ENCODE data around the gene SNX6.
"Not testable (repeated sequence)": the region's sequence is repeated elsewhere in the genome, so short reads cannot be mapped to it uniquely, and the experiment has no call there.

DNA sequence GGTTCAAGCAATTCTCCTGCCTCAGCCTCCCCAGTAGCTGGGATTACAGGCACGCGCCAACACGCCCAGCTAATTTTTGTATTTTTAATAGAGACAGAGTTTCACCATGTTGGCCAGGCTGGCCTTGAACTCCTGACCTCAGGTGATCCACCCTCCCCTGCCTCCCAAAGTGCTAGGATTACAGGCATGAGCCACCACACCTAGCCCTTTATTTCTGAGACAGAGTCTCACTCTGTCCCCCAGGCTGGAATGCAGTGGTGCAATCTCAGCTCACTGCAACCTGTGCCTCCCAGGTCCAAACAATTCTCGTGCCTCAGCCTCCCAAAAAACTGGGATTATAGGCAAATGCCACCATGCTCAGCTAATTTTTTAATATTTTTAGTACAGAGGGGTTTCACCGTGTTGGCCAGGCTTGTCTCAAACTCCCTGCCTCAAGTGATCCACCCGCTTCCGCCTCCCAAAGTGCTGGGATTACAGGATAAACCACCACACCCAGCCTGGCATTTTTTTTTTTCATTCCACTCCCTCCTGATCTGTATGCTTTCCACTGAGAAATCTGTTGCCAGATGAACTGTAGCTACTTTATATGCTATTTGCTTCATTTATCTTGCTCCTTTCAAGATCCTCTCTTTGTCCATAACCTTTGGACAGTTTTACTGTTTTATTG is 109.5 kb downstream of the SNX6 start:
- TF ChIP-seq CHCHD3 (CRISPR knock-in tag; IDR thresholded peaks at IDR 0.05); EP300 (IDR thresholded peaks at IDR 0.05; ENCODE audit: low read length); POLR2AphosphoS5 (IDR thresholded peaks at IDR 0.05; ENCODE audit: control insufficient read depth, insufficient read depth, low read depth, low read length): not testable (repeated sequence)

Data from K562 (cell line).